Upper lobe of right lung (tissue), 1 donor: ENCODE data around the gene MYH15. TPM values are rescaled to one million over a fixed set of nuclear protein-coding genes. Genes with fewer than 3 reads are reported as not detected.

Experiments
- ATAC-seq: fragments of 200-7000 bp; cut with Tn5 transposase; one replicate; pipeline ENCODE4 v1.9.1; 2020; ENCODE audit warnings: mild to moderate bottlenecking, moderate library complexity
- DNase-seq: peaks from one replicate; pipeline ENCODE4 v3.0.0-alpha.2; 2020
- H3K27ac ChIP-seq: fragments of 200-600 bp; one replicate; pipeline ENCODE4 v1.8.0; 2022
- H3K27me3 ChIP-seq: fragments of 200-600 bp; one replicate; pipeline ENCODE4 v1.8.0; 2022; ENCODE audit warnings: mild to moderate bottlenecking
- H3K36me3 ChIP-seq: fragments of 200-600 bp; one replicate; pipeline ENCODE4 v1.8.0; 2022
- H3K4me1 ChIP-seq: fragments of 200-600 bp; one replicate; pipeline ENCODE4 v1.8.0; 2022
- H3K4me3 ChIP-seq: fragments of 200-600 bp; one replicate; pipeline ENCODE4 v1.8.0; 2022; ENCODE audit warnings: mild to moderate bottlenecking
- H3K9me3 ChIP-seq: fragments of 200-600 bp; one replicate; pipeline ENCODE4 v1.8.0; 2022
- CTCF ChIP-seq: fragments of 200-600 bp; IDR thresholded peaks from one replicate; pipeline ENCODE4 v1.8.0; 2022; ENCODE audit warnings: antibody characterized with exemption
- intact Hi-C: fragments of 100-400 bp; cut with DNase I; formaldehyde crosslinking; loops from one replicate; pipeline ENCODE4 v1.11.0; 2022
- long read RNA-seq: library from polyadenylated mRNA; unstranded; transcript quantifications from one replicate; pipeline ENCODE4 v2.0.0, GENCODE V29; 2021
- total RNA-seq: library from RNA; stranded (reverse); fragmentation: NEBNext Ultra II Directional; extraction: Animal tissue kit (Norgen Biotek cat#: 25700); gene quantifications from one replicate; pipeline ENCODE4 v1.2.1, GENCODE V29; 2021
- donor health status: DM: no; HTN: yes; CAD: no; lungs with severe emphysema.

The MYH15 gene
- total RNA-seq = 0.90 TPM
- long read RNA-seq, partial matches to known transcripts = 1 of 1 reads
- long read RNA-seq, other reads (novel, unspliced or antisense) = 0 of 1 reads

GRCh38 chr3:108510496-108510895 is at the start of gene MYH15:
MYH15 (minus strand) TSS chr3:108510596; CDS start chr3:108510530, 66 bp downstream.
- H3K27ac ChIP-seq = no peak within 1 kb of the TSS
- DNase-seq (no peak), ATAC-seq (no peak)
- H3K36me3 ChIP-seq = no peaks in the 10 kb centered on the region
- H3K4me3 ChIP-seq = no peak within 1 kb of the TSS
- no peak for TF ChIP-seq CTCF
- H3K4me1 ChIP-seq = no peaks in the 10 kb centered on the region
- intact Hi-C loops = no loop called here
- no peaks in the 10 kb centered on the region for H3K9me3 ChIP-seq
- H3K27me3 ChIP-seq = no peaks in the 10 kb centered on the region

GRCh38 chr3:108555966-108556581 is 45.7 kb upstream of the MYH15 start:
- Histone ChIP-seq H3K4me1 (no peaks in the 10 kb centered on the region), H3K36me3 (no peaks in the 10 kb centered on the region), H3K27me3 (no peaks in the 10 kb centered on the region), H3K27ac (no peak overlapping the region), H3K9me3 (no peaks in the 10 kb centered on the region), H3K4me3 (no peak overlapping the region)
- DNase-seq = no peak
- intact Hi-C loops = no loop called here
- no peak for ATAC-seq
- TF ChIP-seq CTCF = no peak

- intact Hi-C loops = loop anchor here (5.0 kb wide), 1 partner anchor 63 kb away; no protein-coding TSS in a partner anchor
- Histone ChIP-seq H3K4me3 (no peak overlapping the region), H3K36me3 (no peaks in the 10 kb centered on the region), H3K27me3 (no peaks in the 10 kb centered on the region), H3K4me1 (no peaks in the 10 kb centered on the region), H3K9me3 (no peaks in the 10 kb centered on the region), H3K27ac (no peak overlapping the region)
- ATAC-seq (peak; percentile 24), DNase-seq (no peak)
- no peak for TF ChIP-seq CTCF
These were observed 44.6 kb upstream of the MYH15 start for GRCh38 chr3:108554913-108555571.

GRCh38 chr3:108554229-108554628 is 43.8 kb upstream of the MYH15 start:
- Histone ChIP-seq H3K27ac (no peak overlapping the region), H3K36me3 (no peaks in the 10 kb centered on the region), H3K4me1 (no peaks in the 10 kb centered on the region), H3K27me3 (no peaks in the 10 kb centered on the region), H3K9me3 (no peaks in the 10 kb centered on the region), H3K4me3 (no peak overlapping the region)
- intact Hi-C loops = loop anchor here (5.0 kb wide), 1 partner anchor 62 kb away; no protein-coding TSS in a partner anchor
- DNase-seq (no peak), ATAC-seq (no peak)
- no peak for TF ChIP-seq CTCF

- DNase-seq (no peak), ATAC-seq (peak; percentile 70)
- TF ChIP-seq CTCF = peak; percentile 62
- Histone ChIP-seq H3K36me3 (no peaks in the 10 kb centered on the region), H3K4me1 (no peaks in the 10 kb centered on the region), H3K27ac (no peak overlapping the region), H3K27me3 (no peaks in the 10 kb centered on the region), H3K4me3 (no peak overlapping the region), H3K9me3 (no peaks in the 10 kb centered on the region)
- intact Hi-C loops = loop anchor here (5.0 kb wide), 1 partner anchor 60 kb away; no protein-coding TSS in a partner anchor
These were observed 42.1 kb upstream of the MYH15 start for GRCh38 chr3:108552267-108553159.
